Ramos (cell line): ENCODE results near the gene SGSM2.

Experiments used
- in situ Hi-C: fragments of 300-500 bp; cut with MboI; formaldehyde crosslinking; loops from one replicate; pipeline ENCODE4 v1.14.3; 2022; ENCODE audit warnings: low sequenced_read_pairs; ENCODE audit not compliant: unreplicated experiment

SGSM2 gene

DNA sequence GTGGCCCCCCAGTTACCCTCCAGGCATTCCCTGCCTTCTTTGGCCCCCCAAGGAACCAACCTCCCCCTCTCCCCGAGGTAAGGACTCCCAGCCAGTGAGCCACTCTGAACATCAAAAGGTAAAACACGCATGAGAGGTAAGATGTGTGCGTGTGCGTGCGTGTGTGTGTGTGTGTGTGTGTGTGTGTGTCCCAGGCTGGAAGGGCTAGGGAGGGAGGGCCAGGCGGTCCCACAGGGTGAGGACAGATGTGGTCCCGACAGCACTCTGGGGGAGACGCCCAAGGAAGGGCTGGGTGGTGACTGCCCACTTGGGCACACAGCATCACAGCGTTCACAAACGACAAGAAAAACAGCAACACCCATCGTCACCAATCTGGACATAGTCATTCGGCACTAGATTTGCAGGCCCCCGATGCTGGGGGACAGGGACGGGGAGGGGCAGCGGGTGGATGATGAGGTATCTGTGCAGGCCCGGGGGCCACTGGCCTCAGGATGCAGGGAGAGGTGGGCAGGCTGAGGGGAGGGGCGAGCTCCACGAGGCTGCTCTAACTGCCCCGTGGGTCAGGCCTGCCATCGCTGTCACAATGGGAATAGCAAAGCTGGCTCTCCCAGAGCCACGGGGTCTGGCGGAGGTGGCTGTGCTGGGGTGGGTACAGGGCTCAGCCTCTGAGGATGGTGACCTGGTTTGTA lies 47.3 kb downstream of the SGSM2 start:
- in situ Hi-C loops = no loop called here

GRCh38 chr17:2385240-2386210 lies 48.2 kb downstream of the SGSM2 start:
- in situ Hi-C loops = no loop called here

DNA sequence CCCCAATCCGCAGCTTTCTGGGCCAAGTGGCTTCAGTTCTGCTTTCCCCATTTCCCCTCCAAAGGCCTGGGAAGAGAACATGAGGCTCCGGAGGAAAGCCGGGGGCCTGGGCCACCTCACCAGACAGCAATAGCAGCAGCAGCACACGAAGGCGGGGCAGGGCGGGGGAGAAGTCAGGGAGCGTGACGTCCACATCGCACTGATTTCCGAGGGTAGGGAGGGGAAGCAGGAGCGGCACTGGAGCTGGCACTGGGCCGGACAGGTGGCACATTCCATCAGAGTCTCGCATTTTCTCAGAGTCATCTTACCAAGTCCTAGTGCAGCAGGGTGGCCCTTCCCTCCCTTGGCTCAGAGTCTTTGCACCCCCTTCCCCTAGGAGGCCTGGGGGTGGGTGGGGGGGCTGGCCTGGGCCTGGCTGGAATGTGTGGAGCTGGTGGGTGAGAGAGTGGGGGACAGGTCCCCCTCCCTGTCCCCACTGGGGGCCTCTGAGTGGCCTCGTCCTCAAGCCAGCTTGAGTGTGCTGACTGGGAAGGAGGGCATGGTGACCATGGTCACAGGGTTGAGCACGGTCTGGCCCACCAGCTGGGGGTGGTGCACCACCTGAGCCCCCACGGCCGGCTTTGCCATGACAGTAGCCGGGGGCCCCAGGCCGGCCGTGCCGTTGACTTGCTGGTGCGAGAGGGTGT lies 49.2 kb downstream of the SGSM2 start:
- in situ Hi-C loops = no loop called here

DNA sequence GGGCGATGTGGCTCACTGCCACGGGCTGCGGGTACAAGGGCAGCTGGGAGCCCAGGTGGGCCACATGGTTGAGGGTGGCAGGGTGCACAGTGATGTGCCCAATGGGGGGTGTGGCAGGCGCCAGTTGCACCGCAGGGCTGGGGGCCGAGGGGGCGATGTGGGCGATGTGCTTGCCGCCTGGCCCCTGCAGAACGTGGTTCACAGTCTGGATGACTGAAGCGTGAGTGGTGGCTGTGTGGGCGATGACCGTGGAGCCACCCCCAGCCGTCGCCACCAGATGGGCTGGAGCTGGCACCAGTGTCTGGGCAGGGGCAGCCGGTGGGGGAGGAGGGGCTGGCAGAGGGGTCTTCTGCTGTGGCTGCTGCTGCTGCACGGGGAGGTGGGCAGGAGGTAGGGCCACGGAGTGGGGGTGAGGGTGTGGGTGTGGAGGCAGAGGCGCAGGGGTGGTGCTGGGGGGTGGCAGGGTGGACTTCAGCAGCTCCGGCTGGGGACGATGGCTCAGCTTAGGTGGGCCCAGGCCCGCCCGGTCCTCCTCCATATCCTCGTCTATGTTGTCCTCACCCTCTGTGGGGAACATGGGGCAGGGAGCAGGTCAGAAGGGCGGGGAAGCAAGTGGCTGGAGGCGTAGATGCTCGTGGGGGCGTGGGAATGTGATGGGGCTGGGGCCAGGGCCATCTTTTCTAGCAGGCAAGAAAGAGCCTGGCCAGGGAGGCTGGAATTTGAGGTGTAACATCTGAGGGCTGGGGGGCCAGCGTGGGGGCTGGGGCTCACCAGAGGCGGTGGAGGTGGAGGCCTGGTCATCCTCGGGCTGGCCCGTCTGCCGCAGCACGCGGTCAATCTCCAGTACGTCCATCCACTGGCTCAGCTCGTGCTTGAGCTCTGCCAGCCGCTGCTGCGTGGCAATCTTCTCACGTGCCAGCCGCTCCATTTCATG lies 50.1 kb downstream of the SGSM2 start:
- in situ Hi-C loops = no loop called here

- in situ Hi-C loops = no loop called here
These were observed 50.9 kb downstream of the SGSM2 start for GRCh38 chr17:2388020-2388682.

DNA sequence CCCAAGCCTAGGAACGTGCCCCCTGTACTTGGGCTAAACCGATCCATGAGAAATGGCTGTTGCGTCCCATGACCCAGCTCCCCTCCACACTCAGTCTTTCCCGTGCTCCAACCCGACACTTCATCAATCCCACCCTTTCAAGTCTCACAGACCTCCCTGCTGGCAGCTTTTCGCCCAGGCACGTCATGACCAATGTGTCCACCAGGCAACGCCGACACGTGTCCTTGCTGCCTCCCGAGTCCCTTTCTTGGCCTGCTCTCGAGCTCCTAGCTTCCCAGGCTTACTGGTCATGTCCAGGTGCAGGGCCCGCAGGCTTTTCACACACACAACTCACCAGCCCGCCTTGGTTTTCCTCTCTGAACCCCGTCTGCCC lies 51.4 kb downstream of the SGSM2 start:
- in situ Hi-C loops = no loop called here

DNA sequence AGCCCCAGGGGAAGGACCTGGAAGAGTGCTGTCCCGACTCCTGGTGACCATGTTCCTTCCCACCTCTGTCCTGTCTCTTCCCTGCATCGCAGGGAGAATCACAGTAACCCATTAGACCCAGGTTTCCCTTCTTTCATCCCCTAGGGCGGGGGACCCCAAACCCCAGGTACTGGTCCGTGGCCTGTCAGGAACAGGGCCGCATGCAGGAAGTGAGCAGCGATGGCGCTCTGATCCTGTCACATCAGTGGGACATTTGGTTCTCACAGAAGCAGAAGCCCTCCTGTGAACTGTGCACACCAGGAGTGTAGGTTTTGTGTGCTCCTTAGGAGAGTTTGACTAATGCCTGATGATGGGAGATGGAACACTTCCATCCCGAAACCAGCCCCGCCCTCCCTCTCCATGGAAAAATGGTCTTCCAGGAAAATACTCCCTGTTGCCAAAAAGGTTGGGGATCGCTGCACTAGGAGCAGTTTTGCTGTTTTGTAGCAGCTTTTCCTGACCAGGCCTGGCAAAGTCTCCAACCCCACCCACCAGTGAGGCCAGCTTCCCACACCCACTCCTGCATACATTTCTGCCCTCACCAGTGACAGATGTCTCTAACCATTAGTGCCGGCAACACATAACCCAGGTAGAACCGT lies 53.0 kb downstream of the SGSM2 start:
- in situ Hi-C loops = no loop called here

DNA sequence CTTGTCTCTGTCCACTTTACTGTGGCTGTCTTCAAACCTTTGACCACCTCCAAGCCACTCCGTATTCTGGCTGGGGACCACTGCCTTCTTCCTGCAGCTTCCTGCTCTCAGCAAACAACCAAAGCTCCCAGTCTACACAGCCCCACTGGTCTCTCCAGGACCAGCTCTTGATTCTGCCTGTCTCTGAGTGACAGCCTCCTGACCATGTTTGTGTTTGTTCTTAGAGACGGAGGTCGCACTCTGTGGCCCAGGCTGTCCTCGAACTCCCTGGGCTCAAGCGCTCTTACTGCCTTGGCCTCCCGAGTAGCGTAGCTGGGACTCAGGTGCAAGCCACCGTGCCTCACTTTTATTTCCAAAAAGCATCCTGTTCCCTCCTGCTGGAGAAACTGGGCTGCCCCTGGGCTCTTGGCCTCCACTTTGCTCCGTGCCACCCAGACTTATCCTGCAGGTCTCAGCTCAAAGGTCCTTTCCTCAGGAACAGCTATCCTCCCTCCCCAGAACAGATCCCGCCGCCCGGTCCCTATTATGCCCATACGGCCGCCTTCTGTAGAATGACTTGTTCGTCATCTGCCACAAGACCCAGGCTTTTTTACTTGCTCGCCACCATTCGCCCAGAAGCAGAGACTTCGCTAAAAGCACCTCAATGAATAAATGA lies 54.4 kb downstream of the SGSM2 start:
- in situ Hi-C loops = no loop called here

- in situ Hi-C loops = no loop called here
These were observed 55.2 kb downstream of the SGSM2 start for GRCh38 chr17:2392252-2393173.

DNA sequence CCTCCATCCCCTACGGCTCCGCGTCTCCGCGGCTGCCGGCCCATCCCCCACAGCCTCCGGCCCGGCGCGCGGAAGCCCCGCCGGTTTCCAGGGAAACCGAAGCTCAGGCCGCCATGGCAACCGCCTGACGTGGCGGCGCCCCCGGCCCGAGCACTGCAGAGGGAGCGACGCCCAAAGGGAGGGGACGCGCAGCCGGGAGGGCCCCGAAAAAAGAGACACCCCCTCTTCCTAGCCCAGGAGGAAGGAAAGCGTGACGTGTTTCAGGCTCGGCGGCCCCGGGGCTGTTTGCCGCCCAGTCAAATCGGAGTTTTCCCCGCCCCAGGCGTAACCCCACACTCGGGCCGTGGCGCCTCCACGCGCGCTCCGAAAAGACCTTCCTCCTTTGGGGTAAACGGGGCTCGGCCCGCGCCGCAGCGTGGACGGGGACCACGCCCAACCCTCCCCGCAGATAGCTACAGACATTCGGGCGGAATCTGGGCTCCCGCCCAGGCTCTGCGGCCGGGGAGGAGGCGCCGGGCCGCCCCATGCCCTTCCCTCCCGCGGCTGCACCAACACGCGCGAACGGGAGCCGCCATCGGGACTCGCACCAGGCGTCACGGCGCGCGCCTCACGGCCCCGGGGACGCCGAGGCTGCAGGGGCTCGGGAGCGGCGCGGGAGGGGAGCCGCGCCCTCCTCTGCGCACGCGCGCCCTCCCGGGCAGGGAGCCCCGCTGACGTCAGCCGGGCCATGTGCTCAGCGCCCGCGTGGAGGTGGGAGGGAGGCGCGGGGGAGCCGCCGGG lies 56.1 kb downstream of the SGSM2 start:
- in situ Hi-C loops = no loop called here

DNA sequence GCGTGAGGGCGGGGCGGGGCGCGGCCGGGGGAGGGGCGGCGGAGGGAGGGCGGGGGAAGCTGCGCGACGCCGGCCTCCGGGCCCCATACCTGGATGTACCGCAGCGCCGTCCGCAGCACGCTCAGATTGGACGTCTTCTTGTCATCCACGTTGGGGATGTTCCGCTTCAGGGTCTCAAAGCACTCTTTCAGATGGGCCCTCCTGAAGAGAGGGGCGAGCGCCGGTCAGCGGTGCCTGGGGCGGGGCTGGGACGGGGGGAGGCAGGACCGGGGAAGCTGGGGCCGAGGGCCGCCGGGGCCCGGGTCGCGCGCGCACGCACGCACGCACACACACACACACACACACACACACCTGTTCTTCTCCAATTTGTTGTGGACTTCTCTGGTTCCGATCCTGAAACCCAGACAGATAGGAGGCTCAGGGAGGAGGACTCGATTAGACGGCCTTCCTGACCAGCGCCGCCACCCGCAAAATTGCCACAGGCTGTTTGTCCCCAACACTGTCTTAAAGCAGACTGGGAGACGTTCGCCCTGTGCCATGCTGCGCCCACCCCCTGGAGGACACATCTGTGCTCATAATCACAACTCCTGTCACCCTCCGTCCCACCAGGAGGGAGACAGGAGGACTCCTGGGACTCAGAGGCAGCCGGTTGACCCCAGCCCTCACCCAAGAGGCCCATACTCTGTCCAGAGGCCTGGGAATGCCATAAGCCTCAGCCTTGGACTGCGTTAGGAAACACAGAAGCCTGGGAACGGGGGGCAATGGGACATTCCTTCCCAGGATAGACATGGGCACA lies 56.9 kb downstream of the SGSM2 start:
- in situ Hi-C loops = no loop called here

GRCh38 chr17:2394775-2395201 lies 57.5 kb downstream of the SGSM2 start:
- in situ Hi-C loops = no loop called here

DNA sequence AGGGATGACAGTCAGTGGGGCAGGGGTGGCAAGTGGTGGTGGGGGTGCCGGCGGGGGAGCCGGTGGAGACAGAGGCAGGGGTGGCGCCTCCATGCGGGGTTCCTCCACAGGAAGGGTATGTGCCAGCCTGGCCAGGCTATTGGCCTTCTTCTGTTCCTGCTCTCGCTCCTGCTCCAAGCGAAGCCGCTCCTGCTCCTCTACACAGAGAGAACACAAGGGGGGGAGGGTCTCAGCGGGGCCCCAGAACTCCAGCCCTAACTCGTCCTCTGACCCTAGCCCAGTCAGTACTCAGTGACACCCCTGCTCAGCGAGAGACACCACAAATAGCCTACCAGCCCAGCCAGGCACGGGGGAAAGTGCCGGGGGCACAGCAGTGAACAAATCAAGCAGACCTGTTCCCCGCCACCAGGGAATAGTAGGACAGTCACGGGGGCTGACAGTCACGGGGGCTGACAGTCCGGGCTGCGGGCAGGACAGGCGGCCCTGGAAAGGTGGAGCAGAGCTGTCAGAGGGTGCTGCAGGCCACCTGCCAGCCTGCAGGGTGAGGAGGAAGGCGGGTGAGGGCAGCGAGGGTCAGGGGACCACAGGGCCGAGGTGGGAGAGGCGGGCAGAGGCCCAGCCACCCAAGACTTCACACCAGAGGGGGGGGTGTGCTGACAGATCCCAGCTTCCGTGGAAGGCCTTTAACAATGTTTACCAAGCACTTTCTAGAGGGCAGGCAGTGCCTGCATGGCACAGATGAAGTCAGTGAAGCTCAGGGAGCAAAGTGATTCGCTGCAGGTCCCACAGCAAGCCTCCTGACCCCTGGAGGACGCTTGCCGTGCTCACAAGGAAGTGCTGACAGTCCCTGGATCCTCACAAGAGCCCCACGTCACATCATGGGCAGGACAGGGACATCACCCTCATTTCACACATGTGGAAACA lies 58.2 kb downstream of the SGSM2 start:
- in situ Hi-C loops = no loop called here

DNA sequence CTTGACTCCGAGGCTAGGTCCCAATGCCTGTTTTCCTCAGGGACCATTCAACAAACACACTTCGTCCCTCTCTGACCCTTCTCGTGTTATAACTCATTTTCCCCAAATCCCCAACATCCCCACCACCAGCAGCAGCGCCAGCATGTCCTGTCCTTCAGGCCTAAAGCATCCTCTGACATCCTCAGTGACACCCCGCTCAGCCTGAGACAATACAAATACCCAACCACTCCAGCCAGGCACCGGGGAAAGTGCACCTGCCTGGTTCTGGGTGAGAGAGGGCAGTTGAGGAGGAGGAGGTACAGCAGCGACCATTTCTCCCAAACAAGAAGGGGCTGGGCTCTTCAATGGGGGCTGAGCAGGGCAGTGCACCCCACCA lies 58.9 kb downstream of the SGSM2 start:
- in situ Hi-C loops = no loop called here
